Dendritic cell treated with granulocyte-macrophage colony-stimulating factor and Interleukin-4, amounts not matched to agents 40 ng/mL and 50 ng/mL, for 4 days (primary cell): ENCODE results near the gene PPP1R15A.
A peak's percentile ranks its signal among the peaks of the same experiment; 100 is the strongest.
"Not testable (repeated sequence)": the region's sequence is repeated elsewhere in the genome, so short reads cannot be mapped to it uniquely, and the experiment has no call there.

Source experiments
- H3K27ac Mint-ChIP-seq: one replicate; pipeline ENCODE4 v1.8.0; 2022; ENCODE audit warnings: mild to moderate bottlenecking, mixed read lengths
- H3K27me3 Mint-ChIP-seq: one replicate; pipeline ENCODE4 v1.8.0; 2022; ENCODE audit warnings: mild to moderate bottlenecking, mixed read lengths
- H3K36me3 Mint-ChIP-seq: one replicate; pipeline ENCODE4 v1.8.0; 2022; ENCODE audit warnings: low read depth, mixed read lengths
- H3K4me1 Mint-ChIP-seq: one replicate; pipeline ENCODE4 v1.8.0; 2022; ENCODE audit warnings: low read depth, mixed read lengths
- H3K4me3 Mint-ChIP-seq: one replicate; pipeline ENCODE4 v1.8.0; 2022; ENCODE audit warnings: mild to moderate bottlenecking, moderate library complexity, mixed read lengths
- H3K9me3 Mint-ChIP-seq: one replicate; pipeline ENCODE4 v1.8.0; 2022; ENCODE audit warnings: mixed read lengths
- intact Hi-C: fragments of 100-400 bp; cut with micrococcal nuclease; formaldehyde crosslinking; loops from one replicate; pipeline ENCODE4 v1.15.0; 2022

Gene PPP1R15A

DNA sequence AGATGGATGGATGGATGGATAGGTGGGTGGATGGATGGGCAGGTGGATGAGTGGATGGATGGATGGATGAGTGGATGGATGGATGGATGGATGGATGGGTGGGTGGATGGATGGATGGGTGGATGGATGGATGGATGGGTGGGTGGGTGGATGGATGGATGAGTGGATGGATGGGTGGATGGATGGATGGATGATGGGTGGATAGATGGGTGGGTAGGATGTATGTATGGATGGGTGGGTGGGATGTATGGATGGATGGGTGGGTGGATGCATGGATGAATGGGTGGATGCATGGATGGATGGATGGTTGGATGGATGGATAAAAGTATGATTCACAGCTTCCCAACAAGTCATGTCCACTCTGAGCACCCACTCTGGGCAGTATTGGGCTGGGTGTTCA is 31.6 kb downstream of the PPP1R15A start:
- H3K36me3 Mint-ChIP-seq = peaks cover 89% of the 10 kb centered on the region

DNA sequence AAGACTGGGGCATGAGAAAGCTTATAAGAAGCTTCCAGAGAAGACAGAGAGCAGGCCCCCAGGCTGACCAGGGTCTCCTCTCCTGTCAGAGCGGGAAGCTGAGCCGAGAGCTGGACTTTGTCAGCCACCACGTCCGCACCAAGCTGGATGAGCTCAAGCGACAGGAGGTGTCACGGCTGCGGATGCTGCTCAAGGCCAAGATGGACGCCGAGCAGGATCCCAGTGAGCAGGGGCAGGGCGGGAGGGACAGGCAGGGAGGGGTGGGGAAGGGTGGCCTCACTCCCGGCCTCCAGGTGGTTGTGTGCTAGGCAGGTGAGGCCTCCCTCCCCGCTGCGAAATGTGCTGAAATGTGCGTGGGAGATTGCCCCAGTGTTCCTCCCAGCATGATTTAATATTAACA is 33.4 kb downstream of the PPP1R15A start:
- Mint-ChIP-seq H3K4me1 (peaks cover 43% of the 10 kb centered on the region), H3K27me3 (no peaks in the 10 kb centered on the region), H3K27ac (peak overlapping the region; percentile 79), H3K4me3 (no peak overlapping the region), H3K36me3 (peaks cover 100% of the 10 kb centered on the region), H3K9me3 (no peaks in the 10 kb centered on the region)
- intact Hi-C loops = no loop called here

More for the DNA sequence above, 31.6 kb downstream of the PPP1R15A start:
- H3K27ac Mint-ChIP-seq, H3K9me3 Mint-ChIP-seq, H3K4me3 Mint-ChIP-seq, intact Hi-C loops, H3K27me3 Mint-ChIP-seq: not testable (repeated sequence)
- peaks cover 54% of the 10 kb centered on the region for H3K4me1 Mint-ChIP-seq

DNA sequence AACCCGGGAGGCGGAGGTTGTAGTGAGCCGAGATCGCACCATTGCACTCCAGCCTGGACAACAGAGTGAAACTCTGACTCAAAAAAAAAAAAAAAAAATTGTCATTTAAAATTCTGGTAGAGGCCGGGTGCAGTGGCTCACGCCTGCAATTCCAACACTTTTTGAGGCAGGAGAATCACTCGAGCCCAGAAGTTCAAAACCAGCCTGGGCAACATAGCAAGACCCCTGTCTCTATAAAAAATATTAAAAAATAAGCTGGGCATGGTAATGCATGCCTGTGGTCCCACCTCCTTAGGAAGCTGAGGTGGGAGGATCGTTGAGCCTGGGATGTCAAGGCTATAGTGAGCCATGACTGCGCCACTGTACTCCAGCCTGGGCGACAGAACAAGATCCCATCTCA is 34.1 kb downstream of the PPP1R15A start:
- Mint-ChIP-seq H3K9me3 (no peaks in the 10 kb centered on the region), H3K36me3 (peaks cover 100% of the 10 kb centered on the region), H3K27me3 (no peaks in the 10 kb centered on the region), H3K4me1 (peaks cover 39% of the 10 kb centered on the region), H3K4me3 (no peak overlapping the region), H3K27ac (peak overlapping the region; percentile 79)
- intact Hi-C loops = no loop called here

DNA sequence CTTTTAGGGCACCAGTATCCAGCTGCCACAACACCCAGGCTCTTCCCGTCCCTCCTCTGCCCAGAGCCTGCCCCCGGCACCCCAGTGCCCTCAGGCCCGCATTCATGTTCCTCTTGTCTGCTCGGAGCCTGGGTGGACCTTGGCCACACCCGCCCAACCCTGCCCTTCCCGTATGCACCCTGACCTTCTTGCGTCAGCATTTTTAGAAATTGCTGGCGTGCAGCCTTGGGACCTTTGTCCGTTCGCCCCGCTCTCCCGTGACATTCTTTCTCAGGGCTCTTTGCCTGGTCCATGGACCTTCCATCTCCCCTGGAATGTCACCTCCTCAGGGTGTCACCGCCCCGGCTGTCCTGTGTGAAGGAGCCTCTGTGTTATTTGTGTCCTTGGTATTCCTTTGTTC is 35.5 kb downstream of the PPP1R15A start:
- intact Hi-C loops = no loop called here
- peaks cover 26% of the 10 kb centered on the region for H3K4me1 Mint-ChIP-seq
- H3K36me3 Mint-ChIP-seq = peaks cover 100% of the 10 kb centered on the region
- peak overlapping the region; percentile 79 for H3K27ac Mint-ChIP-seq
- peak overlapping the region; percentile 52 for H3K4me3 Mint-ChIP-seq
- H3K9me3 Mint-ChIP-seq = no peaks in the 10 kb centered on the region
- H3K27me3 Mint-ChIP-seq = no peaks in the 10 kb centered on the region

DNA sequence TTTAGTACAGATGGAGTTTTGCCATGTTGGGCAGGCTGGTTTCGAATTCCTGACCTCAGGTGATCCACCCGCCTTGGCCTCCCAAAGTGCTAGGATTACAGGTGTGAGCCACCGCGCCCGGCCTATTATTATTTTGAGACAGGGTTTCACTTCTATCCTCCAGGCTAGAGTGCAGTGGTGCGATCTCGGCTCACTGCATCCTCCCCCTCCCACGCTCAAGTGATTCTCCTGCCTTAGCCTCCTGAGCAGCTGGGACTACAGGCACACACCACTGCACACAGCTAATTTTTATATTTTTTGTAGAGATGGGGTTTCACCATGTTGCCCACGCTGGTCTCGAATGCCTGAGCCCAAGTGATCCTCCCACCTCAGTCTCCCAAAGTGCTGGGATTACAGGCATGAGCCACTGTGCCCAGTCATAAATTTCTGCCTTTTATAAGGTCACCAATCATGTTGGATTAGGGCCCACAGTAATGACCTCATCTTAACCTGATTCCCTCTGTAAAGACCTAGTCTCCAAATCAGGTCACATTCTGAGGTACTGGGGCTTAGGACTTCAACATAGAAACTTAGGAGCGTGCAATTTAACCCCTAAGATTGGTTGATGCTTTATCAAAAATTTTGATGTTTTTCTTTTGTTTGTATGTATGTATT is 37.3 kb downstream of the PPP1R15A start:
- H3K27me3 Mint-ChIP-seq, H3K4me3 Mint-ChIP-seq, H3K9me3 Mint-ChIP-seq, H3K27ac Mint-ChIP-seq, intact Hi-C loops: not testable (repeated sequence)
- peaks cover 24% of the 10 kb centered on the region for H3K4me1 Mint-ChIP-seq
- peaks cover 100% of the 10 kb centered on the region for H3K36me3 Mint-ChIP-seq

DNA sequence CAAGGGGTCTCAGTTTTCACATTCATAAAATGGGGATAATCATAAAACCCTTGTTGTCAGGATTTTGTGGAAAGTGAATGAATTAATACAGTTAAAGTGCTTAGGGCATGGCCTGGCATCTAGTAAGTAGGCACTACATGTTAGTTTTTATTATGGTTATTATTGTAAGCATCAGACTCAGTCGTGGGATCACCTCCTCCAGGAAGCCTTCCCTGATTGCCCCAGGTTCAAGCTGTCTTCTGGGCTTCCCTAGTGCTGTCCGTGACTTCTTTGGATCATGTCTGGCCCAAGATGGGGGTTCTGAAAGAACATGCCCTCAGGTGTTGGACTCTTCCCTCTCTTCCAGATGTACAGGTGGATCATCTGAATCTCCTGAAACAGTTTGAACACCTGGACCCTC is 38.6 kb downstream of the PPP1R15A start:
- Mint-ChIP-seq H3K4me1 (peaks cover 19% of the 10 kb centered on the region), H3K4me3 (no peak overlapping the region), H3K27me3 (no peaks in the 10 kb centered on the region), H3K9me3 (no peaks in the 10 kb centered on the region), H3K36me3 (peaks cover 100% of the 10 kb centered on the region), H3K27ac (no peak overlapping the region)
- intact Hi-C loops = no loop called here

DNA sequence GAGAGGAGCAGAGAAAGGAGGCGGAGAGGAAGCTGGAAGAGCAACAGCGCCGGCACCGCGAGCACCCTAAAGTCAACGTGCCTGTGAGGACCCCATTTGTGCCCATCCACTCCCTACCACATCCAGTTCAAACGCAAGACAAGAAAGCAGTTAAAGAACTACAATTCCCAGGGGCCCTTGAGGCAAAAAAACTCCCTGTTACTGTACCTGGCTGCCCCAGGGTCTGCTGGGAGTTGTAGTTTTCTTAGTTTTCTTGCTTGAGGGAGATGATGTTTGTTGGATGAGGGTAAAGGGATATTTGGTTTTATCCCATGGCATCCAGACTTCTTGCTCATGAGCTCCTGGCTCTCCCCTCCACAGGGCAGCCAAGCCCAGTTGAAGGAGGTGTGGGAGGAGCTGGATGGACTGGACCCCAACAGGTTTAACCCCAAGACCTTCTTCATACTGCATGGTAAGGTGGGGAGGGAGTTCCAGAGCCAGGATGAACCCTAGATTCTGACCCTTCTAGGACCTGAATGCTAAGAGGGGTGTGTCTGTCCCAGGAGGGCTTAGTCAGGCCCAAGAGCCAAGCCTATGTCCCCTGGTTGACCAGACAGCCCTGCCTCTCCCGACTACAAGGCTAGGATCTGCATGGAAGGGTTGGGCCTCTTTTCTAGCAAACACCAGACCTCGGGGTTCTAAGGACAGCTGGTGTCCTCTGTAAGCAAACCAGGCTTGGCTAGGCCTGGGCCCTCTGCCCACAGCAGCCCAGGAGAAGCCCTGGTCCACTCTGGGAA is 41.1 kb downstream of the PPP1R15A start:
- Mint-ChIP-seq H3K27me3 (no peaks in the 10 kb centered on the region), H3K4me1 (peaks cover under 1% of the 10 kb centered on the region), H3K4me3 (no peak overlapping the region), H3K36me3 (peaks cover 100% of the 10 kb centered on the region), H3K9me3 (no peaks in the 10 kb centered on the region), H3K27ac (no peak overlapping the region)
- intact Hi-C loops = no loop called here

DNA sequence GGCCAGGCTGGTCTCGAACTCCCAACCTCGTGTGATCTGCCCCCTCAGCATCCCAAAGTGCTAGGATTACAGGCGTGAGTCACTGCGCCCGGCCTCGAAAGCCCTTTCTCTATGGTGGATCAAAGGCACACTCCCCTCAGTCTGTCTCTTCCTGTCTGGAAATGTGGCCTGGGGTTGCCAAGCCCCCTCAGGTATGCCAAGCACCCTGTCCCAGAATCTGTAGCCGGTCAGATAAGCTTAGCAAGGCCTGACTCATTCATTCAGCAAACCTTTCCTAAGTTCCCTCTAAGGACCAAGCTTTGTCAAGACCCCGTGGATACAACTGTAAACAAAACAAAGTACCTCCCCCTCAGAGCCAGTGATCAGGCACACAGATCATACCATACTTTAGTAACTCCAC is 42.0 kb downstream of the PPP1R15A start:
- H3K27ac Mint-ChIP-seq = no peak overlapping the region
- no peak overlapping the region for H3K4me3 Mint-ChIP-seq
- peaks cover 100% of the 10 kb centered on the region for H3K36me3 Mint-ChIP-seq
- intact Hi-C loops = no loop called here
- H3K27me3 Mint-ChIP-seq = no peaks in the 10 kb centered on the region
- H3K4me1 Mint-ChIP-seq = no peaks in the 10 kb centered on the region
- no peaks in the 10 kb centered on the region for H3K9me3 Mint-ChIP-seq

DNA sequence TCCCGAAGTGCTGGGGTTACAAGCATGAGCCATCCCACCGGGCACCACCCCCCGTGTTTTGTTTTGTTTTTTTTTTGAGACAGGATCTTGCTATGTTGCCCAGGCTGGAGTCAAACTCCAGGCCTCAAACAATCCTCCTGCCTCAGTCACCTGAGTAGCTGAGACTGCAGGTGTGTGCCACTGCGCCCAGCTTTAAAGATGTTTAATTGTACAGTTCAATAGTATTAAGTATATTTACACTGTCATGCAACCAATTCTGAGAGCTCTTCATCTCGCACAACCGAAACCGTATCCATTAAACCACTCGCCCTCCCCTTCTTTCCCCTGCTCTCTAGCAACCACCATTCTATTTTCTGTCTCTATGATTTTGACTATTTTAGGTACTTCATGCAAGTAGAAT is 43.5 kb downstream of the PPP1R15A start:
- intact Hi-C loops = no loop called here
- H3K4me1 Mint-ChIP-seq = no peaks in the 10 kb centered on the region
- no peaks in the 10 kb centered on the region for H3K27me3 Mint-ChIP-seq
- H3K4me3 Mint-ChIP-seq = no peak overlapping the region
- H3K27ac Mint-ChIP-seq = no peak overlapping the region
- no peaks in the 10 kb centered on the region for H3K9me3 Mint-ChIP-seq
- H3K36me3 Mint-ChIP-seq = peaks cover 100% of the 10 kb centered on the region

DNA sequence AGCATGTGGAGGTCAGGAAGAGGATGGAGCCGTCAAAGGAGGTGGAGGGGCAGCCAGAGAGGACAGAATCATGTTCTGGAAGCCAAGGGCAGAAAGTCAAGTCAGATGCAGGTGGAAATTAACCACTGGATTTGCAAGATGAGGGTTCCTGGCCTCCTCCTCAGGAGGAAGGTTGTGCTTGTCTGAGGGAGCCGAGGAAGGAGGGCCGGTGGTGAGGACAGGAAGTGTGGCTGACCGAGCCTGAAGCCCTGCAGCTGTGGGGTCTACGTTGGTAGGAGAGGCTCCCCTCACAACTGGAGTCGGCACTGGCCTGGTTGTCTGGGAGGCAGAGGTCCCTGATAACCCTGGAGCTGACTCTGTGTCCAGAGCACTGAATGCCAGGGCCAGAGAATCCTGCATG is 45.9 kb downstream of the PPP1R15A start:
- Mint-ChIP-seq H3K9me3 (no peaks in the 10 kb centered on the region), H3K36me3 (peaks cover 100% of the 10 kb centered on the region), H3K27ac (no peak overlapping the region), H3K27me3 (no peaks in the 10 kb centered on the region), H3K4me3 (no peak overlapping the region), H3K4me1 (no peaks in the 10 kb centered on the region)
- intact Hi-C loops = no loop called here

DNA sequence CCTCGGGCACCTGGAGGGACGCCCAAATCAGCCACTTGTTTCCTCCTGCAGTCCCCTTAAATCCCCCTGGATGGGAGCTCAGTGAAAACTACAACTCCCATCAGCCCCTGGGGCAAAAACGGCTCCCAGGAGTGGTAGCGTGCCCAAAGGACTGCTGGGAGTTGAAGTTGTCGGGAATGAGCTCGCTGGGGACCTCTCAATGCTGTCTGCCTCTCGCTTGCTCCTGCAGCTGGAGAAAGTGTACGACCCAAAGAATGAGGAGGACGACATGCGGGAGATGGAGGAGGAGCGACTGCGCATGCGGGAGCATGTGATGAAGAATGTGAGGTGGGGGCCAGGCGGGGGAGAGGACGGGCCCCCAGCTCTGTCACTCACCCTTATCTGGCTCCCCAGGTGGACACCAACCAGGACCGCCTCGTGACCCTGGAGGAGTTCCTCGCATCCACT is 46.6 kb downstream of the PPP1R15A start:
- Mint-ChIP-seq H3K4me1 (no peaks in the 10 kb centered on the region), H3K36me3 (peaks cover 100% of the 10 kb centered on the region), H3K4me3 (no peak overlapping the region), H3K9me3 (no peaks in the 10 kb centered on the region), H3K27me3 (no peaks in the 10 kb centered on the region), H3K27ac (no peak overlapping the region)
- intact Hi-C loops = no loop called here

DNA sequence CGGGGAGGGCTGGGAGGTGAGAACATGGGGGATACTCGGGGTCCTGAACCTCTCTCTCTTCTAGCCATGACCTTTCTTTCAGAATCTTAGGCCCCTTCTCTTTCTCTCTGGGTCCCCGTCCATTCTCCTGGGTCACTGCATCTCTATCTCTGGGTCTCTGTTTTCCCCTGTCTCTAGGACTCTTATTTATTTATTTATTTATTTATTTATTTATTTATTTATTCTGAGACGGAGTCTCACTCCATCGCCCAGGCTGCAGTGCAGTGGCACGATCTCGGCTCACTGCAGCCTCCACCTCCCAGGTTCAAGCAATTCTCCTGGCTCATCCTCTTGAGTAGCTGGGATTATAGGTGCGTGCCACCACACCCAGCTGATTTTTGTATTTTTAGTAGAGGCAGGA is 47.0 kb downstream of the PPP1R15A start:
- H3K9me3 Mint-ChIP-seq = not testable (repeated sequence)

DNA sequence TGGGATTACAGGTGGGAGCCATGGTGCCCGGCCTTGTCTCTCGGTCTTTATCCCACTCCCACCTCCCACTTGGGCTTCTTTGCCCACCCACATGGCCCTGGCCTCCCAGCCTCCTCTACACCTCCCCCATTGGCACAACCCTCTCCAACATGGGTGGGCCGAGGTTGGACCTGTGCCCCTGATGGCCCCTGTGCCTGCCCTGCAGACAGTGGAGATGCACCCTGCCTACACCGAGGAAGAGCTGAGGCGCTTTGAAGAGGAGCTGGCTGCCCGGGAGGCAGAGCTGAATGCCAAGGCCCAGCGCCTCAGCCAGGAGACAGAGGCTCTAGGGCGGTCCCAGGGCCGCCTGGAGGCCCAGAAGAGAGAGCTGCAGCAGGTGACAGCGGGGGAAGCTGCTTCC is 48.7 kb downstream of the PPP1R15A start:
- H3K27me3 Mint-ChIP-seq = no peaks in the 10 kb centered on the region
- intact Hi-C loops = no loop called here
- H3K36me3 Mint-ChIP-seq = peaks cover 87% of the 10 kb centered on the region
- H3K4me1 Mint-ChIP-seq = no peaks in the 10 kb centered on the region
- H3K4me3 Mint-ChIP-seq = no peak overlapping the region
- no peaks in the 10 kb centered on the region for H3K9me3 Mint-ChIP-seq
- no peak overlapping the region for H3K27ac Mint-ChIP-seq

More for the DNA sequence above, 47.0 kb downstream of the PPP1R15A start:
- H3K4me3 Mint-ChIP-seq, H3K27ac Mint-ChIP-seq, H3K27me3 Mint-ChIP-seq, intact Hi-C loops, H3K4me1 Mint-ChIP-seq: not testable (repeated sequence)
- peaks cover 100% of the 10 kb centered on the region for H3K36me3 Mint-ChIP-seq

DNA sequence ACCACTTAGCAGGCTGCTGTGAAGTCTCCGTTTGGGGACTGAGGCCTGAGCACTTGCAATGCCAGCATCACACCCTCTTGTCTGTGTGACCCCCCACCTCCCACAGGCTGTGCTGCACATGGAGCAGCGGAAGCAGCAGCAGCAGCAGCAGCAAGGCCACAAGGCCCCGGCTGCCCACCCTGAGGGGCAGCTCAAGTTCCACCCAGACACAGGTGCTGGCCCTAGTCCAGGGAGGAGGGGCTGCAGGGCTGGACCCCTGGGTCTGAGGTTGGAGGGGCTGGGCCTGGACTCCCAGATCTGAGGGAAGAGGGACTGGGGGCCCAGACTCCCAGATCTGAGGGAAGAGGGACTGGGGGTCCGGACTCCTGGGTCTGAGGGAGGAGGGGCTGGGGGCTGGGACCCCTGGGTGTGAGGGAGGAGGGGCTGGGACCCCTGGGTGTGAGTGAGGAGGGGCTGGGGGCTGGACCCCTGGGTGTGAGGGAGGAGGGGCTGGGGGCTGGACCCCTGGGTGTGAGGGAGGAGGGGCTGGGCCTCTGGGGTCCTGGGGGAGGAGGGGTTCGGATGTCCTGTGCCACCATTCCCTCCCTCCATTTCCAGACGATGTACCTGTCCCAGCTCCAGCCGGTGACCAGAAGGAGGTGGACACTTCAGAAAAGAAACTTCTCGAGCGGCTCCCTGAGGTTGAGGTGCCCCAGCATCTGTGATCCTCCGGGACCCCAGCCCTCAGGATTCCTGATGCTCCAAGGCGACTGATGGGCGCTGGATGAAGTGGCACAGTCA is 49.7 kb downstream of the PPP1R15A start:
- Mint-ChIP-seq H3K36me3 (peaks cover 77% of the 10 kb centered on the region), H3K27ac (no peak overlapping the region), H3K27me3 (no peaks in the 10 kb centered on the region), H3K4me1 (peaks cover 8% of the 10 kb centered on the region), H3K9me3 (no peaks in the 10 kb centered on the region), H3K4me3 (no peak overlapping the region)
- intact Hi-C loops = no loop called here
